NK-92 (cell line): ENCODE data around the gene BANF1.
A peak's percentile ranks its signal among the peaks of the same experiment; 100 is the strongest.

Experiments
- DNase-seq: peaks from one replicate; lab custom pipeline; 2025; ENCODE audit not compliant: unreplicated experiment; lab: John Stamatoyannopoulos, UW

The BANF1 gene

GRCh38 chr11:66037327-66037726 lies 35.0 kb downstream of the BANF1 start:
- no peak for DNase-seq

GRCh38 chr11:66039765-66040164 lies 37.5 kb downstream of the BANF1 start:
- no peak for DNase-seq

- DNase-seq = no peak
Measured at GRCh38 chr11:66042227-66042995, 40.1 kb downstream of the BANF1 start.

- no peak for DNase-seq
Measured at GRCh38 chr11:66042996-66043906, 40.9 kb downstream of the BANF1 start.

GRCh38 chr11:66044757-66045156 lies 42.5 kb downstream of the BANF1 start:
- no peak for DNase-seq

GRCh38 chr11:66045177-66045639 lies 42.9 kb downstream of the BANF1 start:
- no peak for DNase-seq

- DNase-seq = no peak
Measured at GRCh38 chr11:66046901-66047300, 44.6 kb downstream of the BANF1 start.

- DNase-seq = no peak
Measured at GRCh38 chr11:66047541-66048365, 45.5 kb downstream of the BANF1 start.

- DNase-seq = no peak
Measured at GRCh38 chr11:66048547-66049323, 46.4 kb downstream of the BANF1 start, which contains the start of gene GAL3ST3. GAL3ST3 (minus strand) TSS chr11:66049161; CDS start chr11:66045415, 3,746 bp downstream.

GRCh38 chr11:66050581-66051231 lies 48.4 kb downstream of the BANF1 start:
- no peak for DNase-seq

GRCh38 chr11:66051371-66051765 lies 49.1 kb downstream of the BANF1 start:
- no peak for DNase-seq

GRCh38 chr11:66051766-66052663 lies 49.7 kb downstream of the BANF1 start, which contains the start of gene SF3B2:
SF3B2 (plus strand) TSS chr11:66052364; CDS start chr11:66052385, 21 bp downstream.
- DNase-seq = peak; percentile 64

- no peak for DNase-seq
Measured at GRCh38 chr11:66052664-66052982, 50.3 kb downstream of the BANF1 start.
